NCI-H2107 (cell line): ENCODE measurements around the gene EEF1A2.
"Not testable (repeated sequence)": the region's sequence is repeated elsewhere in the genome, so short reads cannot be mapped to it uniquely, and the experiment has no call there.

ENCODE experiments used
- DNase-seq: peaks from one replicate; lab custom pipeline; 2025; lab: John Stamatoyannopoulos, UW

EEF1A2 gene

DNA sequence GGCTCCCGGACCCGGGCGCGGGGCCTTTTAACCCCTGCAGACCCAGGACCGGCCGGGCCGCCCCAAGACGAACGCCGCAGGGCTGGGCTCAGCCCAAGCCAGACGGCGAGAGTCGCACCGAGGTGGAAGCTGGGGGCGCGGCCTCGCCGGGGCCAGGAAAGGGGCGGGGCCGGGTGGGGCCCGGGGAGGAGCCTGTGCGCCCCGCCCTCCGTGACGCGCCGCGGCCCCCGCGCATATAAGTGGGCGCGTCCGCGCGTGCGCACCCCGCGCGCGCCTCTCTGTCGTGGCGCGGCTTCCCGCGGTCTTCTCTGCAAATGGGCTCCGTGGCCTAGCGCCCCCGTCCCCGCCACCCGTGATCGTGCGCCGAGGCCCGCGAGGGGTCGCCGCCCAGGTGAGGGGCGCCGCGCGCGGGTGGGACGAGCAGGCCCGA is 21.6 kb upstream of the EEF1A2 start, which contains the start of gene PPDPF:
Gene PPDPF (plus strand): TSS at position 262 of the 430 bp plus-strand sequence. CDS start 544 bp downstream, outside the sequence.
- peak; percentile 85 for DNase-seq

DNA sequence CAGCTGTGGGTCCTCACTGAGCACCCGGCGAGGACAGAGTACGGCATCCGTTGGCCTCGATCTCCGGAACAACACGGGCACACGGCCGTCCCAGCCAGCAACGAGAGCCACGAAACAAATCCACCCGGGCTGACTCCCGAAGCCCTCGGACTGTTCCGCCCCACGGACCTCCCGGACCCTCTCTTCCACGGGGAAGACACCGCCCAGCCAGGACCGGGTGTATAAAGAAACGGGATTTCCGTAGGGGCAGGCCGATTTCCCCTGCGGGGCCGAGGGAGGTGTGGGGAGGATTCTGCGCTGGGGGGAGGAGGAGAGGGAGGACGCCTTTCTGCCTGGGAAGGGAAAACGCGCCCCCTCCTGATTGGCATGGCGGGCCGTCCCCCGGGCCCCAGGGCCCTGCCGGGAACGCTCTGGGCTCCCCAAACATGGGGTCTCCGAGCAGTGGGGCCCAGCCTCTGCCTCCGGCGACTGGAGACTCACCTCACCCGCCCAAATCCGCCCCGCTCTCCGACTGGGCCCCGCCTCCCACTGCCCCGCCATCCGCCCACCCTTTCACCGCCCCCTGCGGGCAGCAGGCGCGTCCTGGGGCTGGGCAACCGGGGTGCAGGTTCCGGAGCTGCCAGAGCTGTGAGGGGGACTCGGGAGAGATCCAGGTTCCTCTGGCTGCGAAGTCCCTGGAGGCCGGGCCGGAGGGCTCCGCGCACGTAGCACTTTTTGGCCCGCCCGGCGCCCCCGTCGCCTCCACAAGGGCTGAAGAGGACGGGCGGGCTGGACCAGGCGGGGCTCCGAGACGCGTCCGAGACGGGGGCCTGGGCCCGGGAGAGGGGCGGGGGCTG is 21.0 kb upstream of the EEF1A2 start:
- no peak for DNase-seq

DNA sequence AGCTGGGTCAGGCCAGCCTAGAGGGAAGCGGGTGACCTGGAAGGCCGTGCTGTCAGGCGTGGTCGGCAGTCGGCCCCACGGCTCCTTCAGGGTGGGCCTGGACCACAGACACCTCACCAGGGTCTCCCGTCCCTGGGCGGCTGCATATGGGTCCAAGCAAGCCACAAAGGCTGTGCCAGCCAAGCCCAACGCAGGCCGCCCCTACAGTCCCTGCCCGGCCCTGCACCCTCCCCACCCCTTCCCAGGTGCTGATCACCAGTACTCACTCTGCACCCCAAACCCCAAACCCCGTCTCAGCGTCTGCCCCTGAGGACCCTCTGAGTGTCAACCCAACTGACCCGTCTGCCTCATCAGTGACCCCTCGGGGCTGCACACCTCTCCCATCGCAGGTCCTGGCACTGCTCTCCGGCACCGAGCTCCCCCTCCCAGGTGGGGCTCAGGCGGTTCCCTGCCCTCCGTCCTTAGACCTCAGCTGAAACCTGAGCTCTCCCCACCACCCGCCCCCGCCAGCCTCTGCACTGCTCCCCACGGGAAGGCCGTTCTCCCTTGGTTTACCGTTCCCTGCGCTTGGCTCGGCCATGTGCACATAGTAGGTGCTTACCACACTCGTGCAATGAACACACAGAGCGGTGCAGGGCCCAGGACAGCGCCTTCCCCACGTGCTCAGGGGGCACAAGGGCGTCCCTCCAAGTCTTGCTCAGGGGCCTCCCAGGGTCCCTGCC is 20.2 kb upstream of the EEF1A2 start:
- no peak for DNase-seq

DNA sequence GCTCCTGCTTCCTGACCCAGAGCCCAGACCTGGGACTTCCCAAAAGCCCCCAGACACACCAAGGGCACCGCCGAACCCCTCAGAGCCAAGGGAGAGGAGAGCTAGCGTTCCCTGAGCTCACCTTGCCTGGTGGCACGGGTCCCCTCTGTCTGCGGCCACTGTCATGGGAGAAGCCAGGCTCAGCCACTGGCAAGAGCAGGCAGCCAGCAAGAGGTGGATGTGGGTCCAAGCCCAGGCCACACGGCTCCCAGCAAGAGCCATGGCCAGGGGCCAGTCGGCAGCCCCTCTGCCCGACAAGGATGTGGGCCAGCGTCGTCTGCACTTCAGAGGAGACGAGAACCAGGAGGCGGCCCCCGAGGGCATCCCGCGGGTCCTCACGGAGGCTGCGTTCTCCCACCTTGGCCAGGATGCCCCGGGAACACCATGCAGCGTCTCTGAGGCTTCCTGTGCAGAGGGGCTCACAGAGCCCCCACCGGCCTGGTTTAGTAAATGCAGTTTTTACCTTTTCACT is 19.5 kb upstream of the EEF1A2 start:
- DNase-seq: no peak

DNA sequence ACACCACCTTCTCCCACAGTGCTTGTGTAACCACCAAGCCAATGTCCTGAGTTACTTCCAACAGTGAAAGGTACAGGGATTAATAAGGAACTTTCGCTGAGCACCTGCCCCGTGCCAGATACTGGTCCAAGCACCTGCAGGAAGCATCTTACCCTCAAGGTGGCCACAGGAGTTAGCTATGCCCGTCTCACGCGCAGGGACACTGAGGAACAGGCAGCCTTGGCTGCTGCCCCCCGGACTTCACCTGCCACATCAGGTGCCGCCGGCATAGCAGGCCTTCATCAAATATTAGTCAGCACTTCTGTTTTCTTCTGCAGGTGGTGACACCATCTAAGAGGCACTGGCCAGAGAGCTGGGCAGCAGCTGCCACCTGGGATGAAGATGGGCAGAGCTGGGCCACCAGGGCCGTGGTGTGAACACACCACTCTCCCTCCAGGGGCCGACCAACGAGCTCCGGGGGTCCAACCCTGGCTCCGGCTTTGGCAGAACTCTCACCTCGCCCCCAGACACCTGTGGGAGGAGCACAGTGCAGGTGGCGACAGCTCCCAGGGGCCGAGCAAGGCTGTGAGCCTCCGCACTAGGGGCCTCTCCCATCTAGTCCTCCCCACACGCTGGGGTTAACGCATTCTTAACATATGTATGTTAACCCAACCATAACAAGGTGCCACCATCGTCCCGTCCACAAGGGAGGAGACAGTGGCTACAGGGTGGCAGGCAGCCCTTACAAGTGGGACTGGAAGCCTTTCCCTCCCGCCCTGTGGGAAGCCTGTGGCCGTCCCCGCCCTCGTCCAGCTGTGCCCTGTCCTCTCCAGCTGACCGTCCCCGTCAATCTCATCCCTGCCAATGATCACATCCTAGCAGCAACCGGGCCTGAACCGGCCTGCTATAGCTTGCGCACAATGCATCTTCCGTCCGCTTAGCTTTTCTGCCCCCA is 18.8 kb upstream of the EEF1A2 start:
- no peak for DNase-seq

DNA sequence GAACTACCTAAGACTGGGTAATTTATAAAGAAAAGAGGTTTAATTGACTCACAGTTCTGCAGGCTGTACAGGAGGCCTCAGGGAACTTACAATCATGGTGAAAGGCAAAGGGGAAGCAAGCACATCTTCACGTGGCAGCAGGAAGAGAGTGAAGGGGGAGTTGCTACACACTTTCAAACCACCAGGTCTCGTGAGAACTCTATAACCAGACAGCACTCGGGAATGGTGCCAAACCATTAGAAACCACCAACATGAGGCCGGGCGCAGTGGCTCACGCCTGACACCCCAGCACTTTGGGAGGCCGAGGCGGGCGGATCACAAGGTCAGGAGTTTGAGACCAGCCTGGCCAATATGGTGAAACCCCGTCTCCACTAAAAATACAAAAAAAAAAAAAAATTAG is 15.6 kb upstream of the EEF1A2 start:
- DNase-seq: not testable (repeated sequence)

DNA sequence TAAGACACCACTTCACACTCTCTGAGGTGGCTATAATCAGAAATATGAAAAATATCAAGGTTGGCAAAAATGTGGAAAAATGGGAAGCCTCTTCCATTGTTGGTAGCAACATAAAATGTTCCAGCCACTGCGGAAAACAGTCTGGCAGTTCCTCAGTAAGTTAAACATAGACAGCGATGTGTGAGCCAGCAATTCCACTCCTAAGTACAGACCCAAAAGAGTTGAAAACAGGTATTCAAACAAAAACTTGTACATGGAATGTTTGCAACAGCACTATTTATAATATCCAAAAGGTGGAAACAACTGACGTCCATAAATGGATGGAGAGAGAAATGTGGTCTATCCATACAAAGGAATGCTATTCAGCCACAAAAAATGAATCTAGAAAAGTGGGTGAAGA is 14.3 kb upstream of the EEF1A2 start:
- no peak for DNase-seq

DNA sequence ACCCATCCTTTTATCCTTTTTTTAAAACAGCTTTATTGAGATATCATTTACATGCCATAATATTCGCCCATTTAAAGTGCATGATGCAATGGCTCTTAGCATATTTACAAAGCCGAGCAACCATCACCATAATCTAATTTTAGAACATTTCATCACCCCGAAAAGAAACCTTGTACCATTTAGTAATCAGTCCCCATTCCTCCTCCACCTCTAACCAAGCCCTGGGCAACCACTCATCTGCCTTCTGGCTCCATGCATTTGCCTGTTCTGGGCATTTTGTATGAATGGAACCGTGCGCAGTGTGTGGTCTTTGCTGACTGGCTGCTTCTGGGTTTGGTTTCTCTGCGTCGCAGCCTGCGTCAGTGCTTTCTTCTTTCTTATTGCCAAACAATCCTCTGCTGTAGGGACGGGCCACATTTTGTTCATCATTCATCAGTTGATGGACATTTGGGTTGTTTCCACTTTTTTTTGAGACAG is 10.2 kb upstream of the EEF1A2 start:
- no peak for DNase-seq

DNA sequence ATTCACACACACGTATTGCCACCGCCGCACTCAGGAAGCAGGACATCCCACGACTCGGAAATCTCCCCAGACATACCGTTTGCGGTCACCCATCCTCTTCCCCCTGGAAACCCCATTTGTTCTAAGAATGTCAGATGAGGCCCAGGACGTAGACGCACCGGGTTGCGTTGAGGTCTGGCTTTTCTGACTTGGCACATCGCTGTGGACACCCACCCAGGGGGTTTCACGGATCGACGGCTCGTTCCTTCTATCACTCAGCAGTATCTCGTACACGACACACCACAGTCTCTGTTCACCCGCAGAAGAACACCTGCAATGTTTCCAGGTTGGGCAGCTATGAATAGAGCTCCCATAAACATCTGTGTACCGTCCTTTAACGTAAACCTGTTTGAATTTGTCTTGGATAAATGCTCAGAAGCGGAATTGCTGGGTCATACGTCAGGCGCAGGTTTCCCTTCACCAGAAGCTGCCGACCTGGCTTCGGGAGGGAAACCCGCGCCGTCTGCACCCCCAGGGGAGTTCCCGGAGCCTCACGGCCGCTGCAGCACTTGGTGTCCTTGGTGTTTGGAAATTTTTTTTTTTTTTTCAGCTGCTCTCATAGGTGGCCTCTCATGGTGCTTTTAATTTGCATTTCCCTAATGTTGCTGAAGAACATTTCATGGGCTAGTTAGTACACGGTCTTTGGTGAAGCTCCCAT is 9.3 kb upstream of the EEF1A2 start:
- peak; percentile 45 for DNase-seq

DNA sequence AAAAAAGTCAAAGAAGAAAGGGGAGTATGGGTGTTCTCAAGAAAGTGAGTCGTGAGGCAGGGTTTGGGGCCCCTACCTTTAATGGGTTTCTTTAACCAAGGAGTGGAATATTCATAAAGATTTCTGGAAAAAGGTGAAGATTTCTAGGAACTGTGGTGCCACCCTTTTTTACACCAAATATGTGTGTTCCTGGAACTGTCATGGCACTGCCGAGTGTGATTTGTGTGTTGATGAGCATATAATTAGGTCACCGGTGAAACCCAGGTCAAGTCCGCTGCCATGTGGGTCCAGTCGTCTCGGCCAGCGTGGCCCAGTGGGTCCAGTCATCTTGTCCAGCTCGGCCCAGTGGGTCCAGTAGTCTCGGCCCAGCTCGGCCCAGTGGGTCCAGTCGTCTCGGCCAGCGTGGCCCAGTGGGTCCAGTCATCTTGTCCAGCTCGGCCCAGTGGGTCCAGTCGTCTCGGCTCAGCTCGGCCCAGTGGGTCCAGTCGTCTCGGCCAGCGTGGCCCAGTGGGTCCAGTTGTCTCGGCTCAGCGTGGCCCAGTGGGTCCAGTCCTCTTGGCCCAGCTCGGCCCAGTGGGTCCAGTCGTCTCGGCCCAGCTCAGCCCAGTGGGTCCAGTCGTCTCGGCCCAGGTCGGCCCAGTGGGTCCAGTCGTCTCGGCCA is 8.3 kb upstream of the EEF1A2 start:
- DNase-seq: no peak

DNA sequence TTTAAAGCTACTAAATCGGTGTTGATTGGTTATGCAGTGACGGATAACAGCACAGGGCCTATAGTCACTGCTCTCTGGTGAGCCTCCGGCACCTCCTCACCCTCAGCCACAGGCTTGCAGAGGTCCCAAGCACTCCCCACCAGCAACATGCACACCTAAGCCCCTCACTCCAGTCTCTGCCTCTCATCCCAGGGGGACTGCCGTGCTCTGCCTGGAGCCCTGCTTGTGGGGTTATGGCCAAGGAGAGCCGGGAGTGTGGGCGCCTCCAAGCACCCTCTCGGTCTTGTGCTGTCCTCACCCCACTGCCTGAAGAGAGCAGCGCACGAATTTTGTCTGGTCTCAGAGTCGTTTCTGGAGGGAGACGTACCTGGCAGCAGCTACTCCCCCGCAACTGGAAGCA is 6.8 kb upstream of the EEF1A2 start:
- DNase-seq: no peak

DNA sequence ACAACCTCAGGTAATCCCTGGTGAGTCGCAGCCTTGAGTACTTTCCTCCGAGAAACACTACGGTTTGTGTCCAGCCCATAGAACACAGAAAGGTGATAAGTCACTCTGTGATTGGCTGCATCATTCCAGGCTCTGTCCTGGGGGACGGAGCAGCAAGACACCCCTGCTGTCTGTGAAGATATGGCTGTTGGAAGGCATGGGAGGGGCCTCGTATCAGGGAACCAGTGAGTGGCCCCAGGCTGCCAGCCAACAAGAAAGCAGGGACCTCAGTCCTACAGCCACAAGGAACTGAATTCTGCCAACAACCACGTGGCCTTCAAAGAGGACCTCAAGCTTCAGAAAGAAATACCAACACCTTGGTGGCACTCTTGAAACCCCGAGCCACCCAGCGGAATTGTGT is 6.4 kb upstream of the EEF1A2 start:
- no peak for DNase-seq

DNA sequence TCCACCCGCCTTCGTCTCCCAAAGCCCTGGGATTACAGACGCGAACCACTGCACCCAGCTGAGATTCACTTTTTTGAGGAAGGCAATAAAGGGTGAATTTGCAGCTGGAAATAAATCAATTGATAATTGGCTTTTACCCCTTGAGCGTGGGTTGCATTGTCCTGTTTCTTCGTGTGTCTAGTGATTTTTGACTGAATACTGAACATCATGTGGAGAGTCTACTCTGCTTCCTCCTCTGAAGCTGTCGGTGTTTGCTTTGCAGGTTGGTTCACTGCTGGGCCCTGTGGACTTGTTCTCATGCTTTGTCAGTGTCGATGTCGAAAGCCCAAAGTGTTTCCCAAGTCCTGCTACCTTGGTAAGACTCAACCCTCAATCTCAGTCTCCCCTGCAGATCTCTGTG is 5.8 kb upstream of the EEF1A2 start:
- DNase-seq: no peak

DNA sequence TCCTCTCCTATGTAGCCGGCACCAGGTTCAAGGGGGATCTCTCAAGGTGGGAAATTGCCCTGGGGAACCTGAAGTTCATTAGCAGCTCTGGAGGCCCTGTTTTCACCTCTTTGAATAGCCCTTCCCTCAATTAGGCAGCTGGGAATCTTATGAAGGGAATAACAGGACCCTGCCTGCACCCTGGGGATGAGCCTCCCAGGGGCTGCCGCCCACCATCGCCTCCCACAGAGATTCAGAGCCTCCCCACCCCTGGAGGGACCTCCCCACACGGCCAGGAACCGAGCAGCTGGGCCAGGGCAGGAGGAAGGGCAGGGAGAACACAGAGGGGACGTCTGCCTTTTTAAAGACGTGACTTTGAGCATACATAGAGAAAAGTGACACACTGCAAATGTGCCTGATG is 4.6 kb upstream of the EEF1A2 start:
- DNase-seq: no peak

DNA sequence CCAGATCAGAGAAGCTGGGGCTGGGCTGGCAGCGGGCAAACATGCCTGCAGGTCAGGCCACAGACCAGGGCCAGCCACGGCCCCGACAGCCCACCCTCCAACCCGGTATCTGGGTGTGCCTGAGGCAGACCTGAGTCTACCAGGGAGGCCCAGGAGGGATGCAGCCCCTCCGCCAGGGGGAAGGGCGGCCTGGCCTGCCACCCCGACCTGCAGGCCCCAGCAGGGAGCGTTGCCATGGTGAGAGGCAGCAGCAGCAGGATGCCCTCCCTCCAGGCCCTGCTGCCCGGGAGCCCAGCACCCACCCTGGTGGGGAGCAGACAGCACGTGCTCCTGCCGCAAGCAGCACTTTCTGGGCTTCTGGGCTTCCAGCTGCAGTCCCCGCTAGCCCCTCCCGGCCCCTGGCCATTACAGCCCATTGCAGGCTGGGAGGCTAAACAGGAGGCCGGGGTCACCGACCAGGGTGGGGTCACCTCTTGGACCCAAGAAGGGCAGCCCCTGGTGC is 3.8 kb upstream of the EEF1A2 start:
- peak; percentile 69 for DNase-seq

DNA sequence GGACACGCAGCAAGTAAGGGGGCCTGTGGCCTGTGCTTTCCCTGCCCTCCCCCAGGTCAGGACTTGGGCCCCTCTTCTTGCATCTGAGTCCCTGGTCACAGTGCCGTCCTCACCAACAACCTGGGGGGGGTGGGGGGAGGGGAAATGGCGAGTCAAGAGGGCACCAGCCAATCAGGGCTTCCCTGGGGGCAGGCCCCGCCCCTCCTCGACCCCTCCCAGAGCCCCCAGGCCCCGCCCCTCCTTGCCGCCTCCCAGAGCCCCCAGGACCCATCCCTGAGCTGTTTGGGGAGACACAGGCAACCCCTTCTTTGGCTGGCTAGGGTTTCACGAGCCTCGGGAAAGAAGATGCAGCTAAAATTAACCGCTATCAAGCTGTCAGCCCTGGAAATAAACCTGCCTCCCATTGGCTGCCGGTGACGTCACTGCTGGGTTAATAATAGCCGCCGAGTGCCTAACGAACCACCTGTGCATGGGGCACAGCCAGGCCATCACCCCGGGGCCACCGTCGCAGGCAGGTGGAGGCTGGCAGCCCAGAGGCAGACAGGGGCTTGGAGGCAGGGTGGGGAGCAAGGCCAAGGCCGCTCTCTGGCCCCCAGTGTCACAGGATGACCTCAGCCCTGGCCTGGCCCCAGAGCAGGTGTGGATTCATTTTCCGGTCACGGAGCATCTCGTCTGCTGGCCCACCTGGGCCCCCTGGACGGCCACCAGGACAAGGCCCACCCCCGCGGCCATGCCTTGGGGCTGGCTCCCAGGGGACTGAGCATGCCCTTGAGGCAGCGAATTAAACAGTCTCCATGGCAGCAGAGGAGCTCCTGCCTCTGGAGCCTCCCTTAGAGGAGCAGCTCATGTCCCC is 3.2 kb upstream of the EEF1A2 start:
- DNase-seq: peak; percentile 89

DNA sequence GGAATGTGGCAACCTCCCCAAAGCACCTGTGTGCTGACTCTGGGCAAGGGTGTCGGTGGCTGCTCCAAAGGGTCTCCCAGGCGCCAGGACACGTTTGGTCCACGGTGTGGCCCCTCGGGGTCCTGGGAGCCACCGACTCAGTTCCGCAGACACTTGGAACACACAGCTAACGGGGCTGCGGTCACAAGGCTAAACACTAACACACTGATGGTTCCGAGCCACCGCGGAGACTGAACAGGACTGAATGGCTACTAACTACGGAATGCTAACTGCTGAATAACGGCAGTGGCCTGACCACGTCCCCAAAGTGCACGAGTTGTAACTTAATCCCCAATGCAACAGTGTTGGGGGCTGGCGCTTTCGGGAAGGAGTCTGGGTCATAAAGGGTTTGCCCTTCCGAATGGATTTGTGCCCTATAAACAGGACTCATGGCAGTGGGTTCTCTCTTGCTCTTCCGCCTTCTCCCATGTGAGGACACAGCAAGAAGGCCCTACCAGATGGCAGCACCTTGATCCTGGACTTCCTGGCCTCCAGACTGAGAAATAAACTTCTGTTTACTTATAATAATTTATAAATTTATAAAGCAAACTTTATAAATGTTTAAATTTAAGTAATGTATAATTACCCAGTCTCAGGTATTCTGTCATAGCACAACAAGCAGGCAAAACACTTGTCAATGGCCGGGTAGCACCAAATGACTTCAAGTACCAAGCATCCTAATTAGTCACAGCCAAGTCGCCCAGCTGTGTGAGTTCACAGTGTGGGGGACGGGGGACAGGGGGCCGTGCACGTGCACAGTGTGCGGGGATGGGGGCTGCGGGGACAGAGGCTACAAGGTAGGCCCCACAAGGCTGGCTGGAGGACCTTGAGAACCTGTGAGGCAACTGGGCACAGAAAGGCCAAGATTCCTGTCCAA is 2.3 kb upstream of the EEF1A2 start:
- no peak for DNase-seq

DNA sequence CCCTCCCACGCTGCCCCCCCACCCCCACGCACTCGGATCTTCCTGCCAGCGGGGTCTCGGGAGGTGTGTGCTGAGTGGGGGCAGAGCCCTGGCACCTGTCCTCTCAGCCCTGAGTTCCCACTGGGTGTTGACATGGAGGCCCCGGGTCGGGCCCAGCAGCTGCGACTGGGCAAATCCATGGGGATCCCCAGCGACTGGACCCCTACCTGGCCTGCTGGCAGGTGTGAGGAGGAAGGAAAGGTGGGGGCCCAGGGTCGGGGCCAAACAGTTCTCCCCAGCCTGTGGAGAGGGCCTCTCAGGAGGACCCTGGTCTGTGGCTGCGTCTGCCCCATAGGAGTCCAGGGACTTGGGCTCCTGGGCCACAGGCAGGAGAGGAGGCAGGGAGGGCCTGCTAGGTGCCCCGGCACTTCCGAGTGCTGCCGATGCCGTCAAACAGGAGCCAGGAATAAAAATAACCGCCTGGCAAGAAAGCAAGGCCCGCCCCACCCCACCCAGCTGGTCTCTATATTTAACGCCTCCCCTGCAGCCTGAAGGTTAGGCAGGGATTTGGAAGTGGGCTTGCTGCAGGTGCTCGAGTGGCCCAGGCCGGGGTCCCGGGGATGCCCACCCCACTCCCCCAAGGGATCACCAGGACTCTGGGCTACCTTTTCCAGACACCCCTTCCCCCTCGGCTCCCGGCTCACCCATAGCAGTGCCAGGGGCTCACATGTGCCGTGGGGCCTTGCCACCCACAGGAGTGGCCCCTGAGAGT is 1.4 kb upstream of the EEF1A2 start:
- no peak for DNase-seq
